Gastroesophageal sphincter (tissue), 4 donors: ENCODE results near the gene FHOD3. TPM values are rescaled to one million over a fixed set of nuclear protein-coding genes. Genes with fewer than 3 reads are reported as not detected.

Source experiments
- ATAC-seq: fragments of 150-250 bp; one replicate; pipeline ENCODE4 v1.9.1; 2016; ENCODE audit warnings: mild to moderate bottlenecking, moderate library complexity
- H3K27ac ChIP-seq, 4 donors: fragments of 200-600 bp; sonication (generic) in 3 of 4; 1 replicate in 3 of 4; 2 replicates in 1 of 4; pipeline ENCODE4 v1.5.1; 2016 to 2019
- H3K27me3 ChIP-seq: fragments of 200-600 bp; sonication (generic); one replicate; pipeline ENCODE4 v1.5.1; 2019
- H3K36me3 ChIP-seq, 2 donors: fragments of 200-600 bp; sonication (generic); one replicate each; pipeline ENCODE4 v1.5.1; 2019; ENCODE audit warnings: control low read depth in 1 of 2
- H3K4me1 ChIP-seq, 3 donors: fragments of 200-600 bp; sonication (generic); 1 replicate in 2 of 3; 2 replicates in 1 of 3; pipeline ENCODE4 v1.5.1; 2016 to 2019; ENCODE audit warnings: control low read depth in 2 of 3
- H3K4me3 ChIP-seq, 2 donors: fragments of 200-600 bp; sonication (generic); one replicate each; pipeline ENCODE4 v1.5.1; 2019; ENCODE audit warnings: mild to moderate bottlenecking in 1 of 2, moderate library complexity in 1 of 2
- H3K9me3 ChIP-seq, 3 donors: fragments of 200-600 bp; sonication (generic); one replicate each; pipeline ENCODE4 v1.5.1; 2017 to 2019; ENCODE audit warnings: control low read depth in 2 of 3
- EP300 ChIP-seq: sonication (generic); formaldehyde crosslinking; IDR thresholded peaks from one replicate; pipeline ENCODE4 v1.6.1; 2017; ENCODE audit warnings: antibody characterized with exemption, mild to moderate bottlenecking
- POLR2A ChIP-seq, 2 donors: fragments of 450-650 bp; IDR thresholded peaks; one replicate each; pipeline ENCODE4 v1.6.1; 2017; ENCODE audit warnings: antibody characterized with exemption in 2 of 2, mild to moderate bottlenecking in 2 of 2, moderate library complexity in 1 of 2
- POLR2AphosphoS5 ChIP-seq: sonication (generic); formaldehyde crosslinking; IDR thresholded peaks from one replicate; pipeline ENCODE4 v1.6.1; 2017; ENCODE audit warnings: antibody characterized with exemption
- WGBS, 2 donors: methylation state at CpG; one replicate each; pipeline ENCODE4 v1.1.5; 2018; ENCODE audit warnings: low coverage in 1 of 2; 5-methylcytosine and 5-hydroxymethylcytosine counted together
- total RNA-seq, 4 donors: library from RNA; depleted of rRNA; stranded (reverse); fragments of >200 nt; gene quantifications; one replicate each; pipeline ENCODE4 v1.1.0, GENCODE V29; 2016
- TF ChIP-seq, protein P1 (sequence below), 4 experiments: fragments of 200-600 bp in 2 of 4; fragments of 450-650 bp in 2 of 4; sonication (generic) in 1 of 4; IDR thresholded peaks; one replicate each; pipeline ENCODE4 v1.5.1; 2017 to 2019; ENCODE audit warnings: antibody characterized with exemption in 4 of 4, mild to moderate bottlenecking in 2 of 4, moderate library complexity in 2 of 4

Gene FHOD3
- total RNA-seq, 4 donors from 2014 or later: 18.4 to 36.7 (median 30.4) TPM

DNA sequence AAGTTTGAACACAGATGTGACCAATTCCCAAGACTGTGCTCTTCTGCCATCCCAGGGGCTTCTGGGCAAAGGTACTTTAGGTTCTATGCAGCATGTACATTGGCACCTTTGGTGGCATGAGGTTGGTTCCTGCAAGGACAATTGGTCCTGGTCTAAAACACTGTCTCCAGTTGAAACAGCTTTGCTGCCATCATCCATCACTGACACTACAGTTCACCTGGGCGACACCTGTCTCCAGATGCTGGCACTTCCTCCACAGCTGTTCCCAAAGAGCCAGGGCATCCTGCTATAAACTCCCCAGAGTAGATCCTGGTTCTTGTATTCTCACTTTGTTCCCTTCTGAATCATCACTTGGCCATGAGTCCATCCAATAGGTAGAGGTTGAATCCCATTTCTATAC is 60.6 kb downstream of the FHOD3 start:
- H3K4me3 ChIP-seq: no peak overlapping the region
- ATAC-seq: no peak

DNA sequence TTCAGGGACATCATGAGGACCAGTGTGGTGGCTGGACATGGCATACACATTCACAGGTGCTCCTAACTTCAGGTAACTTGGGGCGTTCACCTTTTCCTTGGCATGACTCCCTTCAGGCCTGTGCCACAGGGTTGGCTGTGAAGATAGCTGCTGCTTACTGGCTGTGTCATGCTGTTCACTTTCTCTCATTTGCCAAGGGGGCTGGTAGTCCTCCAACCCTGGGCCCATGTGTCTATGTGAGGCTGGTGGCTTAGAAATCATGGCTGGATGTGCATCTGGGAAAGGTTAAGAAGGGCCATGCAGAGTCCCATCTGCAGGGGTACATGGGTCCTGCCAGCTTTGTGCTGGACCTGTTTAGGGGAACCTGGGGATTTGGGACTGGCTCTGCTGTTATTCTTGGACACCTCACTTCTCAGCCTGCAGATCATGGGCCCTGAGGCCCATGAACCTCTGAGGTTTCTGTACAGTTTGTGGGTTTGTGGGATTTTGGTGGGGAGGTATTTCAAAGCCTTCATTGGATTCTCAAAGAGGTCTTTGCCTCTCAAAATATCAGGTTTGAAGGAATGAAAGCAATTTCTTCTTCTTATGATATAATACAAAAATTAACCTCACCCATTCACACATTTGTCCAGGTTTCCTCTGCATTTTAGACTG is 62.9 kb downstream of the FHOD3 start:
- H3K9me3 ChIP-seq: no peaks in the 10 kb centered on the region
- no peak overlapping the region for H3K27ac ChIP-seq
- TF ChIP-seq EP300 (no peak), POLR2AphosphoS5 (no peak), POLR2A (IDR thresholded peaks at IDR 0.05) (no peak)
- TF ChIP-seq, protein P1, sequence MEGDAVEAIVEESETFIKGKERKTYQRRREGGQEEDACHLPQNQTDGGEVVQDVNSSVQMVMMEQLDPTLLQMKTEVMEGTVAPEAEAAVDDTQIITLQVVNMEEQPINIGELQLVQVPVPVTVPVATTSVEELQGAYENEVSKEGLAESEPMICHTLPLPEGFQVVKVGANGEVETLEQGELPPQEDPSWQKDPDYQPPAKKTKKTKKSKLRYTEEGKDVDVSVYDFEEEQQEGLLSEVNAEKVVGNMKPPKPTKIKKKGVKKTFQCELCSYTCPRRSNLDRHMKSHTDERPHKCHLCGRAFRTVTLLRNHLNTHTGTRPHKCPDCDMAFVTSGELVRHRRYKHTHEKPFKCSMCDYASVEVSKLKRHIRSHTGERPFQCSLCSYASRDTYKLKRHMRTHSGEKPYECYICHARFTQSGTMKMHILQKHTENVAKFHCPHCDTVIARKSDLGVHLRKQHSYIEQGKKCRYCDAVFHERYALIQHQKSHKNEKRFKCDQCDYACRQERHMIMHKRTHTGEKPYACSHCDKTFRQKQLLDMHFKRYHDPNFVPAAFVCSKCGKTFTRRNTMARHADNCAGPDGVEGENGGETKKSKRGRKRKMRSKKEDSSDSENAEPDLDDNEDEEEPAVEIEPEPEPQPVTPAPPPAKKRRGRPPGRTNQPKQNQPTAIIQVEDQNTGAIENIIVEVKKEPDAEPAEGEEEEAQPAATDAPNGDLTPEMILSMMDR (IDR thresholded peaks at IDR 0.05): no peak
- H3K4me1 ChIP-seq: no peaks in the 10 kb centered on the region
- peaks cover 0 to 4% of the 10 kb centered on the region in 2 donors for H3K36me3 ChIP-seq
- WGBS, 2 donors: 100% methylated on average over 1 of the region's 1 CpG; no CpG with 5 or more reads in 1 of the 2 donors
- H3K4me3 ChIP-seq: no peak overlapping the region
- ATAC-seq: no peak
- H3K27me3 ChIP-seq: no peaks in the 10 kb centered on the region

More for the DNA sequence above, 60.6 kb downstream of the FHOD3 start:
- H3K36me3 ChIP-seq: peaks cover 0 to 4% of the 10 kb centered on the region in 2 donors
- H3K9me3 ChIP-seq: no peaks in the 10 kb centered on the region
- H3K4me1 ChIP-seq: no peaks in the 10 kb centered on the region
- H3K27me3 ChIP-seq: no peaks in the 10 kb centered on the region
- TF ChIP-seq EP300 (no peak), POLR2A (IDR thresholded peaks at IDR 0.05) (no peak), POLR2AphosphoS5 (no peak)
- TF ChIP-seq, protein P1 (IDR thresholded peaks at IDR 0.05): no peak
- H3K27ac ChIP-seq: no peak overlapping the region
- WGBS, 2 donors: 75% methylated on average over 1 of the region's 1 CpG; no CpG with 5 or more reads in 1 of the 2 donors

DNA sequence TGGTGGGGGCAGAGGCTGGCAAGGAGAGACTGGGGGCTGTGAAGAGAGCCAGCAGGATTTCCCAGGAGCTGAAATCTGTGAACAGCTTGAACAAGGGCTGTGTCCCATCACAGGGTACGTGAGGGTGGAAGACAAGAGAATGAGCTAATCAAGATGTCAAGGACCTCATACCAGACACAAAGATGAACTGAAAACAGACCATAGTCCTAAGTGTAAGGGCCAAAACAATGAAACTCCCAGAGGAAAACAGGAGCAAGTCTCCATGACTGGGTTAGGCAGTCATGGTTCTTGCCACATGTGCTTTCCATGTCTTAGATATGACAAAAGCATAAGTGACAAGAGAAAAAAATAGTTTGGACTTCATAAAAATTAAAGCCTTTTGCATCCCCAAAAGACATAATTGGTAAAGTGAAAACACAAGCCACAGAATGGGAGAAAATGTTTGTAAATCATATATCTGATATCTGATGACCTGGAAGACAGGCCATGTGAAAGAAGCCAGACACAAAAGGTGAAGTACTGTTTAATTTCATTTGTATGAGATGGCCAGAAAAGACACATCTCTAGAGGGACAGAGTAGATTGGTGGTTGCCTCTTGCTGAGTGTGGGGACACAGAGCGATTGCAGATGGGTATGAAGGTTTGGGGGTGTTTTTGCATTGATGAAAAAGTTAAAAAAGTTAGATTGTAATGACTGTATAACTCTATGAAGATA is 67.6 kb downstream of the FHOD3 start:
- Histone ChIP-seq H3K4me1 (no peaks in the 10 kb centered on the region), H3K27me3 (no peaks in the 10 kb centered on the region), H3K36me3 (no peaks in the 10 kb centered on the region), H3K9me3 (no peaks in the 10 kb centered on the region), H3K27ac (no peak overlapping the region), H3K4me3 (no peak overlapping the region)
- 83 to 91% methylated on average over 2 of the region's 2 CpGs for WGBS, 2 donors
- no peak for TF ChIP-seq POLR2AphosphoS5
- no peak for TF ChIP-seq POLR2A (IDR thresholded peaks at IDR 0.05)
- TF ChIP-seq, protein P1 (IDR thresholded peaks at IDR 0.05): no peak
- no peak for TF ChIP-seq EP300
- no peak for ATAC-seq

DNA sequence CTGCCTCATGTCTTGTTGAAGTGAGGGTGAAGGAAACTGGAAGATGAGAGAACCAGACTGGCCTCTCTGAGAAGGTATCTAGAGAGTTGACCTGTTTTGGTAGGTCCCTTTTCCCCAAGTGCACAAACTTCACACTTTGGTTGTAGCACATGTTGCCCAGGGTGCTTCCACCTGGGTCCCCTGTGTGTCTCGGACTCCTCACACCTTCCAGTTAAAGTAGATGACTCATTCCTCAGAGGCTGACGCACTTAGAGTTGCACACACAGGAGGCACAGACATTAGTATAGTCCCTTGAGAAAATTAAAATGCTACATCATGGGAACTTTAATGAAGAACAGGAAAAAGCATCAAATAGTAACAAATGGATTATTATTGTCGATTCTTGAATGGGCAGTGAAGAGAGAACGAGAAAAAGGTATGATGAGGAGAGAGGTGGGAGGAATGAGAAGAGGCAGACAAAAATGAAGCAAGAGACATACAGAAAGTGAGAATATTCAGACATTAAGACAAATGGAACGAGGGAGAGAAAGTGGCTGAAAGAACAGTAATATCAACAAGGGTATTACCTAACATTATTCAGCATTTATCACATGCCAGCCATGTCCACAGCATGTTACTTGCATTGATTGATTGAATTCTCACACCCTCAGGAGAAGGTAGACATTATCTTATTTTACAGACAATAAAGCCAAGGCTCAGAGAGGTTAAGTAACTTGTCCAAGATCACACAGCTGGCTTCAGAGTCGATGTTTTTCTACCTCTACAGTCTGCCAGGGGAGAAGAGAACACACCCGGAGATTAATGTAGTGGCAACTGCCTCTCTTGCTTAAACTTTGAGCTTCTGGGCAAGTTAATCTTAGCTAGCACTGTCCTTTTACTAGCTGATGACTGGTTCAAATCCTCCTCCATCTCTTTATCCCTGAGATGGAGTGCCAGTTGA is 68.6 kb downstream of the FHOD3 start:
- Histone ChIP-seq H3K27ac (no peak overlapping the region), H3K4me3 (no peak overlapping the region), H3K27me3 (no peaks in the 10 kb centered on the region), H3K36me3 (no peaks in the 10 kb centered on the region), H3K9me3 (no peaks in the 10 kb centered on the region), H3K4me1 (no peaks in the 10 kb centered on the region)
- TF ChIP-seq POLR2A (IDR thresholded peaks at IDR 0.05) (no peak), EP300 (no peak), POLR2AphosphoS5 (no peak)
- TF ChIP-seq, protein P1 (IDR thresholded peaks at IDR 0.05): no peak
- 87 to 88% methylated on average over 5 to 7 of the region's 7 CpGs for WGBS, 2 donors
- no peak for ATAC-seq
